Stimulated activated naive CD8-positive, alpha-beta T cell treated with anti-CD3 and anti-CD28 coated beads, Interleukin-15, Interleukin-2, amounts not matched to agents 100 U/mL and 50 U/mL, for 24 hours (primary cell): ENCODE results near the gene POLR2J.
"Not testable (repeated sequence)": the region's sequence is repeated elsewhere in the genome, so short reads cannot be mapped to it uniquely, and the experiment has no call there.

ENCODE experiments used
- ATAC-seq: fragments of 150-1000 bp; cut with Tn5 transposase; one replicate; pipeline ENCODE4 v1.10.0; 2021
- DNase-seq: peaks from one replicate; pipeline ENCODE4 v3.0.0; 2021

POLR2J gene

DNA sequence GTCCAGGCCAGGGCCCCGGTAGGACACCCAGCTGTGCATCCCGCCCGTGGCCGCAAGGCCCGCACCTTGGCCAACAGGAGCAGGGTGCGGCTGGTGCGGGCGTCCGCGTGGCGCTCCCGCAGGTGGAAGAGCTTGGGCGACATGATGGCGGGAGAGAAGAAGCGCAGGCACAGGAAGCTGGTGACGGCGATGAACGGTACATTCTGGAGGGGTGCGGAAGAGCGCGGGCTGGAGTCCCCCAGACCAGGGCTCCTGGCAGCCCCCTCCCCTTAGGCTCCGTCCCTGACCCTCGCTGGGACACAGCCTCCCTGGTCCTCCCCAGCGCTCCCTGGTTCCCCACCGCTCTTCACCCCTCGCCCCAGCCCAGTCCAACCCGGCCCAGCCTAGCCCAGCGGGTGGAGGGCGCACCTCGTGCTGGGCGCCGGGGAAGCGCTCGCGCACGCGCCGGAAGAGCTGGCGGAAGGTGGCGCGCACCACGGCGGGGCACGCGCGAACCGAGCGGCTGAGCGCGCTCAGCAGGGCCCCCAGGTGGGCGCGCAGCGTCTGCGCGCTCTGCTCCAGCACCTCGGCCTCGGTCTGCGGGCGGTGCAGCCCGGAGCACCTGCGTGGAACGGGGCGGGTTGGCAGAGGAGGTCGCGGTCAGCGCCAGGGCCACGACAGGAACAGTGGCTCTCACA is 15.9 kb upstream of the POLR2J start:
- not testable (repeated sequence) for DNase-seq
- ATAC-seq: peak; percentile 77

DNA sequence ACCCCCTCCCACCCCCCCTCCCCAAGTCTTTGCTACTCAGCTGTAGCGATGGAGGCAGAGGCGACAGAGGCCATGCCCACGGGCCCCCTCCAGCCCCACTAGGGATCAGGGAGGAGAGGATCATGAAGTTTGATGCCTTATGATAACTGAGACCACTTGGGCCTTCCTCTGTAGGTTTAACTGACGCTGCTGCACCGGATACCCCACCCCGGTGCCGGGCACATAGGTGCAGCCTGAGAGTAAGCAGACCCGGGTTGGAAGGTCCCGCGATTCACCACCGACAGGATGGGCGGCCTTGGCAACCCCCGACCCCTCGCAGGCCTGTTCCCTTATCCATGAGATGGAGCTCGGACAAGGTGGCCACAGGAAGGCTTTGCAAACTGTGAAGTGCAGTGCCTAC is 15.3 kb upstream of the POLR2J start:
- ATAC-seq, DNase-seq: not testable (repeated sequence)

DNA sequence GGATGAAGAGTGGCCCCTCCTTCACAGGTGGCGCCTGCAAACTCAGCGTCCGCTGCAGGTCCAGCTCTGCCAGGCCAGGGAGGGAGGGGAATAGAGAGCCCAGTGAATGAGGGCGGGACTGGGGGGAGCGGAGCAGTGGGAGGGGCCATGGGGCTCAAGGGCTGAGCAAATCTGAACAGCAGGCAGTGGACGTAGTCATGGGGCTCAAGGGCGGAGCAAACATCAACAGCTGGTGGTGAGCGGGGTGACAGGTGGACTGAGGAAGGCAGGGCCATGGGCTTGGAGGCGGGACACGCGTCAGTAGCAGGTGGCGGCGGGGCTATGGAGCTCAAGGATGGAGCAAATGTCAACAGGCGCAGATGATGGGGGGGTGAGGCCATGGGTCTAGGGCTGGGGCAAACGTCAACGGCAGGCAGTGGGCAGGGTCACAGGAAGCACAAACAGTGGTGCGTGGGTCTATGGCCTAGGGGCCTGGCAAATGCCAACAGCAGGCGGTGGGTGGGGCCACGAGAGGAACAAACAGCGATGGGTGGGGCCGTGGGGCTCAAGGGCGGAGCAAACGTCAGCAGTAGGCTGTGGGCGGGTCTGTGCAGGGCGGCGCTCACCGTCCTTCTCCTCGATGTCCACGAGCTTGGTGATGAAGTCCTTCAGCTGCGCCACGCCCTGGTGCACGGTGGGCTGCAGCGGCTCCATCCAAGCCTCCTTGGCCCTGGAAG is 14.7 kb upstream of the POLR2J start:
- peak; percentile 41 for ATAC-seq
- DNase-seq: not testable (repeated sequence)

DNA sequence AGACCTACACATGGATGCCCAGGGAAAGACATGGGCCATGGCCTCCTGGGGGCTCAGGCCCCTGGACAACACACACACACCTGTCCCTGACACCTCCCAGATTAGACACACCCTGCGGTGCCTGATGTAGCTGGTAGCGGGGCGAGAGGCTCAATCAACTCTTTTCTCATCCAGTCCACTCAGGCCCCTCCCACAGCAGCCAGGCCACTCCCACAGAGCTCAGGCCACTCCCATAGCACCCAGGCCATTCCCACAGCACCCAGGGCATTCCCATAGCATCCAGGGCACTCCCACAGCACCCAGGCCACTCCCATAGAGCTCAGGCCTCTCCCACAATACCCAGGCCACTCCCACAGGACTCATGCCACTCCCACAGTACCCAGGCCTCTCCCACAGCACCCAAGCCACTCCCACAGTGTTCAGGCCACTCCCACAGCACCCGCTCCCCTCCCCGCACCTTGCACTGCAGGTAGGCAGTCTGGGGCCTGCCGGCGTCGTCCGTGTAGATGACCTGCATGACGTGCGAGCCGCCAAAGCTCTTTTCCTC is 11.9 kb upstream of the POLR2J start:
- peak; percentile 77 for DNase-seq
- peak; percentile 75 for ATAC-seq

DNA sequence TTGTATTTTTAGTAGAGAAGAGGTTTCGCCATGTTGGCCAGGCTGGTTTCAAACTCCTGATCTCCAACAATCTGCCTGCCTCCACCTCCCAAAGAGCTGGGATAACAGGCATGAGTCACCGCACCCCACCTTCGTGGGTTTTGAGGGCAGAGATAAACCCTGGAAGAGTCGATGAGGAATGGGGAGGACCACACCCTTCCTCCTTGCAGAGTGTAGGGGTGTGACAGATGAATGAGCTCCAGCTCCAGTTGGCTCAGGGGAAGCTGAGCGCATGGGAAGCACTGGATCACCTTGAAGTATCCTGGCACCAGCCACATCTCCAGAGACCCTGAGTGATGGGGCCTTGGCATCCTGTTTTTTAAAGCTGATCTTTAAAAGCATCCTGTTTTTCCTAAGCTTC is 5.6 kb upstream of the POLR2J start:
- not testable (repeated sequence) for DNase-seq, ATAC-seq

DNA sequence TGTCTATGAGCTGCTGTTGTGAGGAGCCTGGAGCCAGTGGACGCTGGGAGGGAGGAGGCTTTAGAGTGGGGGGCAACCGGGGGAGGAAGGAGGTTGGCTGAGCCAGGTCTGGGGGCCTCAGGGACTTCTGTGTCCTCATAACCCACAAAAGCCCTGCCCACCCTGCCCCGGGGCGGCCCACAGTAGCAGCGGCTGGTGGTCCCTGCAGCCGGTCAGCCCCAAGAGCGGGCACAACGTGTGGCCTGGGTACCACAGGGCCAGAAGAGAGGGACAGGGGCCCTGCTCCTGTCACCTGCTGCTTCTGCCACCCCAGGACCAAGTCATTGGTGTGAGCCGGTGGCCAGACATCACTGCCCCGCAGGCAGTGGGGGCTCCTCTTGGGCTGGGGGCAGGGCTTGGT is 3.2 kb upstream of the POLR2J start:
- DNase-seq, ATAC-seq: not testable (repeated sequence)

DNA sequence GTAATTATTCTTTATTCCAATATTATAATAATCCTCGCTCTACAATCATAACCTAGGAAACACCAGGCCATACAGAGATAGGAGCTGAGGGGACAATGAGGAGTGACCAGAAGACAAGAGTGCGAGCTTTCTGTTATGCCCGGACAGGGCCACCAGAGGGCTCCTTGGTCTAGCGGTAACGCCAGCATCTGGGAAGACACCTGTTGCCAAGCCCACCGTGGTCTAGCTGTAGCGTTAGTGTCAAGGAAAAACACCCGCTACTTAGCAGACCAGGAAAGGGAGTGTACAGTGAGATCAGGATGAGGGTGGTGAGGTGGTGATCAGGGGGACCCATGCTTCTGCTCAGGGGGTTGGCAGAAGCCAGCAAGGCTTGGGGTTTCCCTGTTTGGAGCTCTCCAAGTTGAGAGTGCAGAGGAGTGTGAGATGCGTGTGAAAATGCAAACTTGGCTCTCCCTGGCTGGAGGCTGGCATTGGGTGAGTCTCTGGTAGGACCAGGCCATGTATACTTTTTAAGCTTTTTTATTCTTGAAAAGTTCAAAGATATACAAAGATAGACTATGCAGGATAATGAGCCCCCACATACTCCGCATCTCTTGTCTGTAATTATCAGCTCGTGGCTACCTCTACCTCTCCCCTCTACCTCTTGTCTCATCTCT is 1.4 kb upstream of the POLR2J start:
- DNase-seq: peak; percentile 55

DNA sequence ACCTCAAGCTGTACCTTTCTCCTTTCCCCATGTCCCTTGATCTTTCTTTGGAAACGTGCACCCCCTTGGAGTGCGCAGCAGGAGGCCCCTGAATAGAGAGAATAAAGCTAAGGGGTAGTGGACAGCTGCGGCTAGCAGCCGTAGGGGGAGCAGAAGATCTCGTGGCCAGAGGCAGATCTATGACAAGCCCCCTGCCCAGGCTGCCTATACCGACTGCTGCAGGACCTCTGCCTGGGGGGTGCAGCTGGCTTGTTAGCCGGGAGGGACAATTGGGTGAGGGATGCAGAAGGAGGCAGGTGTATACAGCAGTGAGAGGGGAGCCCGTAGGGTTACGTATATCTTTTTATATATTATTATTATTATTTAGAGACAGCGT is 475 bp upstream of the POLR2J start:
- ATAC-seq: peak; percentile 21
- not testable (repeated sequence) for DNase-seq

More for the DNA sequence above, 1.4 kb upstream of the POLR2J start:
- not testable (repeated sequence) for ATAC-seq

DNA sequence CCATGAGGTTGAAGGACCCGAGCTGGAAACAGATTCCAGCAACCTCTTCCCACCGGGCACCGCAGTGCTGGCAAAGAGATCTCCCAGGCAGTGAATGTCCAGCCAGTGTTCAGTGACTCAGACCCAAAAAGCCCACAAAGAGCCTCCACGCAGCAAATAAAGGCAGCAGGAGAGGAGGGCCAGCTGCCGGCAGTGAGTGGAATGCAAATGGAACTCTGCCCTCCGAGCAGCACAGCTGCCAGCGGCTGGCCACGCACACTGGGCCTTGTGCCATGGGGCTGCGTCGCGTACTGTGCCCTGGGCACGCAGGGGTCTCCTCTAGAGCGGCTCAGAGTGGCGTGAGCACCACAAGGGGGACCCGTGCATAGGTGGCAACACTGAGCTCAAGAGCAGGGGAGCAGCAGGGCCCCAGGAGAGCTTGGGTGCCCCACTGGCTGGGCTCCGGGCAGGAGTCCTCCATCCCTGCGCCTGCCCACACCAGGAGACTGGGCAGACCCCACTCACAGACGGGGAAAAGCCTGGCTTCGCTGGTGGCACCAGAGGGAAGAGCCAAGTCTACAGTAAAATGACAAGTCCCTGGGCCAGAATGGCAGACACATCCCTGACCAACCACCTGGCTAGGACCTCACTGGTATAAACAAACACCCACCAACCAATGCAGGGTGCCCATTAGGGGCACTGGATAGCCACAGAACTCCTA is 3.8 kb downstream of the POLR2J start:
- not testable (repeated sequence) for ATAC-seq, DNase-seq

DNA sequence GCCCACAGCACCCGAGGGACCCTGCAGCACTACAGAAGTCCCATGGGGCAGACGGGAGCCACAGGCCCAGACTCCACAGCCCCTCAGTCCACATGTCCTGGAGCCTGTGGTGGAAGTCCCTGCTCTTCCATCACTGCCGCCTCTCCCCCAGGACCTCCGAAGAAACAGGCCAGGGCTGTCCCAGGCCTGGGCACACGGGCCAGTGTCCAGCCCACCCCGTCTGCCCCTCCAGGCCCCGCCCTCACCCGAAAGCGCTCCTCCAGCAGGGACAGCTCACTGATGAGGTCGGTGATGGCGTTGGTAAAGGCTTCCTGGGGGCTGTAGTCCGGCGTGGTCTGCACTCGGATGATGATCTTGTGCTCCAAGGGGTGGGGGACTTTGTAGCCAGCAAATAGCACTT is 4.6 kb downstream of the POLR2J start:
- peak; percentile 1 for DNase-seq
- not testable (repeated sequence) for ATAC-seq

DNA sequence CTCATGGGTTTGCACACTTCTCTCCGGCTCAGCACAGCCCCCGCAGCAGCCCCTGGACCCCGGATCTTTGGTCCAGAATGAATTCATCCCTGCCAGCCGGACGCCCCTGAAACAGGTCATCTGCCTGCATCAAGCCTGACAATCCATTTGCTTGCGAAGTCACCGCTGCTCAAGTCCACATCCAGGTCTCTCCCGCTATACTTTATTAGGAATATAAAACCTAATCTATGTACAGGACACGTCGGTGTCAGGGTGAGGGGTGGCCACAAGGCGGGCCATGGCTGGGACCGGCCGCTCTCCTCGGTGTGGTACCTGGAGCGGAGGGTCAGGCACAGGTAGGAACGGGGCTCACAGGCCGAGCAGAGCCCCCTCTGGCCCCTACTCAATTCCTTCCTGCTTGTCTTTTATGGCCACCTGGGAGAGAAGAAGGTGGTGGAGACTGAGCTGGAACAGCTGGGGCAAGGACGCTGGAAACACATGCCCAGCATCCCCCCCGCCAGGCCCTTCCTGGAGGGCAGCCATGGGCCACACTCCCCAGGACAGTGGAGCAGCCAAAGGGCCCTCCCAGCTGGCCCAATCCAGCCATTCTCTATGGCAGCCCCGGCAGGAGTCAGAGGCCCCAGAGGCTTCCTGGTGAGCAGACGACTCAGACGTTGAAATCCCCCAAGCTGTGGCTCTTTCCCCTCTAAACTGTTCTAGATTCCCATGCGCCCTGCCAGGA is 5.3 kb downstream of the POLR2J start:
- ATAC-seq (no peak), DNase-seq (peak; percentile 2)

DNA sequence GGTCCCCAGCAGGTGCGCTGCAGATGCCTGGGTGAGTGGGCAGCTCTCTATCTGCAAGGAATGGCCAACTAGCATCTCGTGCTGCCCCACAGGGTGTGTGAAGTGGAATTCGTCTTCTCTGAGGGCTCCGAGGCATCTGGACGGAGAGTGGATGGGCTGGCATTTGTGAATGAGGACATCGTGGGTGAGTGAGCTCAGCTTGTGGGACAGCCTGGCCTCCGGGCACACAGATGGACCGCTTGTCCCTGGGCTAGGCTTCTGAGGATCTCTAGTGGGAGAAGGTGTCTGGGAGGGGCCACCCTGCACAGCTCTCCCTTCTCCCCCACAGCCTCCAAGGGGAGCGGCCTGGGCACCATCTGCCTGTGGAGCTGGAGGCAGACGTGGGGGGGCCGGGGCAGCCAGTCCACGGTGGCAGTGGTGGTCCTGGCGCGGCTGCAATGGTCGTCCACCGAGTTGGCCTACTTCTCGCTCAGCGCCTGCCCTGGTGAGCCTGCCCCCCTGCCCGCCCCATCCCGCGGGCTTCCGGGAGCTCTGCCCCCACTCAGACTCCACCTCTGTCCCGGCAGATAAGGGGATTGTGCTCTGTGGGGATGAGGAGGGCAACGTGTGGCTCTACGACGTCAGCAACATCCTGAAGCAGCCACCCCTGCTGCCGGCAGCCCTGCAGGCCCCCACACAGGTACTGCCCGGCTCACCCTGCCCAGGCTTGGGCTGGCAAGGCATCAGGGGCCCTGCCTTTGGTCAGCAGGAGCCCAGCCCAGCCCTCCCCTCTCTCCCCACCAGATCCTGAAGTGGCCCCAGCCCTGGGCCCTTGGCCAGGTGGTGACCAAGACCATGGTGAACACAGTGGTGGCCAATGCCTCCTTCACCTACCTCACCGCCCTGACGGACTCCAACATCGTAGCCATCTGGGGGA is 6.3 kb downstream of the POLR2J start:
- peak; percentile 7 for DNase-seq

DNA sequence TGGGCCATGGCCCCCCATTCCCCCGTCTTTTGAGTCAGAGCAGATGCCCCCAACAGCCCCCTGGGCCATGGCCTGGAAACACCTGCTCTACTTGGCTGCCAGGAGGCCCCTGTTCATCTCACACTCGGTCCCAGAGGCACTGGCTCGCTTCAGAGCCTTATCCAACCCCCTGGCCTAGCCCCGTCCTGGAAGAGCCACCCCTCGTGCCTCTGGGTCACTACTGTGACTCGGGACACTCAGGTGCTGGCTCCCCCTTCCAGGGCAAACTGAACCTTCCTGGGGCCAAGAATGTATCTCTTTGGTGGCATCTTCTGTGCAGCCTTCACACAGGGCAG is 7.0 kb downstream of the POLR2J start:
- ATAC-seq (no peak), DNase-seq (peak; percentile 3)

More for the DNA sequence above, 6.3 kb downstream of the POLR2J start:
- no peak for ATAC-seq

DNA sequence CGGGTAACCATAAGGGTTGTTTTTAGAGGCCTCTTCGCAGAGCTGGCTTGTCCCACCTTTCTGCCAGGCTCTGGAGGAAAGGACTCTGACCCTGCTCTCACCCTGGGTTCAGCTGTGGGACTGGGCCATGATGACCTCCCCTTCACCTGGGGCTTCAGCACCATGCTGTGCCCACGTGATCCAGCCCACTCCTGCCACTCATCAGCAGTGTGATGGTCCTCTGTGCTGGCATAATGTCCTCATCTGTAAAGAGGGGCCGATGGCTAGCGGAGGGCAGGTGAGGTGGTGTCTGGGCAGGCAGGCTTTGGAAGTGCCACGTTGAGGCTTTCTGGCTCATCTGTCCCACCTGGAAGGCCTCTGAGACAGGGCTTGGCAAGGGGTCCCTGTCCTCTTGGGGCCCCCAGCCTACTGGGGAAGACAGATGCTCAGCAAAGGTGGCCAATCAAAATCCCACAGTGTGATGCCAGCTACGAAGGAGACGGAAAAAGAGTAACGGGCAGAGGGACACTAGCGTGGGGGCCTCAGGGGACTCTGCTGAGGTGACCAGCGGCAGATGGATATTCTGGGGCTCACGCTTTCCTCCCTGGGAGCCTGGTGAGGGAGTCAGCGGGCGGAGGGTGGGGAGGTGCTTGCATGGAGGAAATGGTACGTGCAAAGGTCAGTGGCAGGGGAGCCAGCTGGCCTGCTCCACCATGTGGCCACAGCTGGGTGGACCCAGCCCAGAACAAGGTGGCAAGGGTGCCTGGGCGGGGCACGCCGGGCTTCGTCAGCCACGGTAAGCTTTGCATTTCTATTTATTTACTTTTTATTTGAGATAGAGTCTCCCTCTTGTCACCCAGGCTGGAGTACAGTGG is 8.5 kb downstream of the POLR2J start:
- DNase-seq: peak; percentile 5
- no peak for ATAC-seq

DNA sequence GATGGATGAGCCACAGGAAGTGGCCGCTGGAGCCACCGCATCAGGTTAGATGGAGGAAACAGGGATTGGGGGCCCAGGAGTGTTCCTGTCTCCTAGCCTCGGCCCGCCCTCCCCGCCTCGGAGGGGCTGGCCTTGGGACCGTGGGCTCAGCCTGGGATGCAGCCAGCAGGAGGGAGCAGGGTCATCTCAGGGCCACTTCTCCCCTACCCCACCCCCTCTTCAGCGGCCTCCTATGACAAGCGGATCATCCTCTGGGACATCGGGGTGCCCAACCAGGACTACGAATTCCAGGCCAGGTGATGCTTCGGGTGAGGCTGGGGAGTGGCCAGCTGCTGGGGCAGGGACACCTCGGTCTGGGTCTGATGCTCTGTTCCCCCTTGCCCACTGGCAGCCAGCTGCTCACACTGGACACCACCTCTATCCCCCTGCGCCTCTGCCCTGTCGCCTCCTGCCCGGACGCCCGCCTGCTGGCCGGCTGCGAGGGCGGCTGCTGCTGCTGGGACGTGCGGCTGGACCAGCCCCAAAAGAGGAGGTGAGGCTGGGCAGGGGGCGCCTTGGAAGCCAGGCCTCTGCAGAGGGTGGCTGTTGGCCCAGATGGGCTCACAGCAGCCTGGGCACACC is 9.3 kb downstream of the POLR2J start:
- DNase-seq: peak; percentile 2
- ATAC-seq: no peak

DNA sequence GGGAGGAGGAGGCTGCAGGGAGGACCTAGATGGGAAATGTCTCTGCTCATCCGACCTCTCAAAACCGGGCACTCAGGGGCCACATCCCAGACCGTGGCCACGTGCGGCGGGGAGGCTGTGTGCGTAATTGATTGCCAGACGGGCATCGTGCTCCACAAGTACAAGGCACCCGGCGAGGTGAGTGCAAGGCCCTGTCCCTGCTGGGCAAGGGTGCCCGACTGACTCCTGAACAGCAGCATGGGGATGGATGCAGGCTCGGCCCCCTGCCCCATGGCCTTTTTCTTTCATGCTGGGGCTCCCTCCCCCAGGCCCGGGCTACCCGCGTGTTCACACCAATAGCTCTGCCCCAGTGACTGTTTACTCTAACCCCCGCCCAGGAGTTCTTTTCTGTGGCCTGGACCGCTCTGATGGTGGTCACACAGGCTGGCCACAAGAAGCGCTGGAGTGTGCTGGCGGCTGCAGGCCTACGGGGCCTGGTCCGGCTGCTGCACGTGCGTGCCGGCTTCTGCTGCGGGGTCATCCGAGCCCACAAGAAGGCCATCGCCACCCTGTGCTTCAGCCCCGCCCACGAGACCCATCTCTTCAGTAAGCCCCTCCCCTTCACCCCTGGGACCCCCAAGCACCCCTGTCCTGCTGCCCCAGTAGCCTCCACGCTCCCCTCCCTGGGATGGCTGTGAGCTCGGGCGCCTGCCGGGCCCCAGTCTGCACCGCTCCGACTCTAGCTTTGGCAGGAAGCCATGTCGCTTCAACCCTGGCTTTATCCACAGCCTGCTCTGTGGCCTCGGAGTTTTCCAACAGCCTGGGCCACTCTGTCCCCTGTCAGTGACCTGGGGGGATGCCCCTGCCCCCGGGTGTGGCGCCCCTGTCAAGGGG is 10.0 kb downstream of the POLR2J start:
- no peak for DNase-seq
- ATAC-seq: no peak

DNA sequence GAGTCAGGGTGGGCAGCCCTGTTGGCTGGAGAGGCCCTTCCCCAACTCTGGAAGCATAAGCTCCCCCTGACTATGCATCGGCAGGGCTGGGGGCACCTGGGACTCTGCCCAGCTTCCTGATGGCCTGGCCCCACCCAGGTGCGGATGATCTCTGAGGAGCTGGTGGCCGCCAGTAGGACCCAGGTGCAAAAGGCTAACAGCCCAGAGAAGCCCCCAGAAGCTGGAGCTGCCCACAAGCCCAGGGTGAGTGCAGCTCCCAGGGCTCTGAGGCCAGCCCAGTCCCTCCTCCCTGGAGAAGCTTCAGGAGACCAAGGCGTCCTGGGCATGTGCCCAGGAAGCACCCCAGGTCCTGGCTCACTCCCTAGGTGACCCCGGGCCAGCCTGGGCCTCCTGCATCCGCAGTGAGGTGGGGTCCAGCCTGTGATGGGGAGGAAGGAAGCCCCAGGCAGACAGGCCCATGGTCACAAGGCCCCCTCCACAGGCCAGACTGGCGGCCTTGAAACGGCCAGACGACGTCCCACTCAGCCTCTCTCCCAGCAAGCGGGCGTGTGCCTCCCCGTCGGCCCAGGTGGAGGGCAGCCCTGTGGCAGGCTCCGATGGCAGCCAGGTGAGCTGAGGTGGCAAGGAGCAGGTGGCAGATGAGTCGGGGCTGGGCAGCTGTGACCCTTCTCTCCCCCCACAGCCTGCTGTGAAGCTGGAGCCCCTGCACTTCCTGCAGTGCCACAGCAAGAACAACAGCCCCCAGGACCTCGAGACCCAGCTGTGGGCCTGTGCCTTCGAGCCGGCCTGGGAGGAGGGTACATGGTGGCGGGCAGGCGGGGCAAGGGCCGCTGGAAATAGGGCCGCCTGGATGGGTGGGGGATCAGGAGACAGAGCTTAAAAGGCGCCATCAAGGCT is 10.9 kb downstream of the POLR2J start:
- ATAC-seq: no peak
- no peak for DNase-seq
